HG03039 (cell line): Measurements from ENCODE around the gene ATXN7.
A peak's percentile ranks its signal among the peaks of the same experiment; 100 is the strongest.

Source experiments
- ATAC-seq: cut with Tn5 transposase; IDR thresholded peaks from one replicate; pipeline ENCODE4 v1.9.1; 2021; ENCODE audit warnings: mild to moderate bottlenecking, moderate library complexity; ENCODE audit not compliant: unreplicated experiment

Gene ATXN7

GRCh38 chr3:63864008-63864964 lies 619 bp downstream of the ATXN7 start:
- ATAC-seq = peak; percentile 37

- no peak for ATAC-seq
Measured at GRCh38 chr3:63864965-63865327, 1.3 kb downstream of the ATXN7 start.

GRCh38 chr3:63867225-63867624 lies 3.6 kb downstream of the ATXN7 start:
- ATAC-seq = no peak

GRCh38 chr3:63869940-63870614 lies 6.4 kb downstream of the ATXN7 start:
- no peak for ATAC-seq

GRCh38 chr3:63870615-63871005 lies 6.9 kb downstream of the ATXN7 start:
- ATAC-seq = no peak

- ATAC-seq = no peak
Measured at GRCh38 chr3:63872135-63872924, 8.7 kb downstream of the ATXN7 start.

- no peak for ATAC-seq
Measured at GRCh38 chr3:63874769-63875168, 11.1 kb downstream of the ATXN7 start.

- no peak for ATAC-seq
Measured at GRCh38 chr3:63875510-63875909, 11.8 kb downstream of the ATXN7 start.

- ATAC-seq = no peak
Measured at GRCh38 chr3:63876260-63876659, 12.6 kb downstream of the ATXN7 start.

GRCh38 chr3:63877737-63878393 lies 14.2 kb downstream of the ATXN7 start:
- no peak for ATAC-seq

- ATAC-seq = no peak
Measured at GRCh38 chr3:63878394-63879060, 14.9 kb downstream of the ATXN7 start.

GRCh38 chr3:63880653-63881052 lies 17.0 kb downstream of the ATXN7 start:
- no peak for ATAC-seq

GRCh38 chr3:63886858-63887257 lies 23.2 kb downstream of the ATXN7 start:
- ATAC-seq = no peak

- no peak for ATAC-seq
Measured at GRCh38 chr3:63891518-63891917, 27.9 kb downstream of the ATXN7 start.

GRCh38 chr3:63892773-63893352 lies 29.2 kb downstream of the ATXN7 start:
- no peak for ATAC-seq

- ATAC-seq = no peak
Measured at GRCh38 chr3:63895422-63896189, 31.9 kb downstream of the ATXN7 start.

GRCh38 chr3:63896332-63897030 lies 32.8 kb downstream of the ATXN7 start:
- ATAC-seq = peak; percentile 71

GRCh38 chr3:63900010-63900409 lies 36.3 kb downstream of the ATXN7 start:
- ATAC-seq = no peak

- ATAC-seq = no peak
Measured at GRCh38 chr3:63900459-63900858, 36.8 kb downstream of the ATXN7 start.
